MCF 10A (cell line): ENCODE results near the gene ST3GAL3. TPM values are rescaled to one million over a fixed set of nuclear protein-coding genes. Genes with fewer than 3 reads are reported as not detected.
A peak's percentile ranks its signal among the peaks of the same experiment; 100 is the strongest.
"Not testable (repeated sequence)": the region's sequence is repeated elsewhere in the genome, so short reads cannot be mapped to it uniquely, and the experiment has no call there.

Experiments used
- BruUV-seq: library from RNA; stranded (reverse); fragments of 400-500 nt; replicated peaks from 2 replicates; lab custom pipeline; 2021; lab: Mats Ljungman, UMichigan
- CTCF ChIA-PET: fragments of 300-600 bp; sonication (Branson Sonifier 250); formaldehyde crosslinking; extraction: SDS; loops from one replicate; lab custom pipeline; 2021; ENCODE audit warnings: antibody characterized with exemption, inconsistent platforms; lab: Yijun Ruan, JAX
- POLR2A ChIA-PET: fragments of 300-600, 350-650 bp; sonication (Branson Sonifier 250); formaldehyde crosslinking; extraction: SDS; loops from one replicate; lab custom pipeline; 2020; ENCODE audit warnings: antibody characterized with exemption, inconsistent platforms; lab: Yijun Ruan, JAX
- DNase-seq: peaks from one replicate; pipeline ENCODE4 v3.0.0-alpha.2; 2018; ENCODE audit not compliant: unreplicated experiment
- H3K27ac Mint-ChIP-seq: one replicate; pipeline ENCODE4 v1.8.0; 2022; ENCODE audit warnings: mild to moderate bottlenecking, low read depth, mixed read lengths; ENCODE audit not compliant: unreplicated experiment
- H3K27me3 Mint-ChIP-seq: one replicate; pipeline ENCODE4 v1.8.0; 2022; ENCODE audit warnings: mixed read lengths; ENCODE audit not compliant: insufficient read depth, unreplicated experiment
- H3K36me3 Mint-ChIP-seq: one replicate; pipeline ENCODE4 v1.8.0; 2022; ENCODE audit warnings: mild to moderate bottlenecking, moderate library complexity, mixed read lengths; ENCODE audit not compliant: insufficient read depth, unreplicated experiment
- H3K4me1 Mint-ChIP-seq: one replicate; pipeline ENCODE4 v1.8.0; 2022; ENCODE audit warnings: mixed read lengths; ENCODE audit not compliant: insufficient read depth, unreplicated experiment
- H3K4me3 Mint-ChIP-seq: one replicate; pipeline ENCODE4 v1.8.0; 2022; ENCODE audit warnings: mild to moderate bottlenecking, moderate library complexity, mixed read lengths; ENCODE audit not compliant: unreplicated experiment
- H3K9me3 Mint-ChIP-seq: one replicate; pipeline ENCODE4 v1.8.0; 2022; ENCODE audit warnings: mixed read lengths; ENCODE audit not compliant: unreplicated experiment
- intact Hi-C: fragments of 100-400 bp; cut with micrococcal nuclease; formaldehyde crosslinking; loops from 2 replicates; pipeline ENCODE4 v1.14.1; 2022
- total RNA-seq: library from RNA; stranded (reverse); gene quantifications from 2 replicates; pipeline ENCODE4 v1.2.3, GENCODE V29; 2022
- TF ChIP-seq, protein P1 (sequence below): fragments of 200-600 bp; IDR thresholded peaks from one replicate; pipeline ENCODE4 v1.8.0; 2022; ENCODE audit warnings: antibody characterized with exemption, mild to moderate bottlenecking; ENCODE audit not compliant: unreplicated experiment

The ST3GAL3 gene
- total RNA-seq, 1 experiment from 2014 or later, result 24.2 TPM

DNA sequence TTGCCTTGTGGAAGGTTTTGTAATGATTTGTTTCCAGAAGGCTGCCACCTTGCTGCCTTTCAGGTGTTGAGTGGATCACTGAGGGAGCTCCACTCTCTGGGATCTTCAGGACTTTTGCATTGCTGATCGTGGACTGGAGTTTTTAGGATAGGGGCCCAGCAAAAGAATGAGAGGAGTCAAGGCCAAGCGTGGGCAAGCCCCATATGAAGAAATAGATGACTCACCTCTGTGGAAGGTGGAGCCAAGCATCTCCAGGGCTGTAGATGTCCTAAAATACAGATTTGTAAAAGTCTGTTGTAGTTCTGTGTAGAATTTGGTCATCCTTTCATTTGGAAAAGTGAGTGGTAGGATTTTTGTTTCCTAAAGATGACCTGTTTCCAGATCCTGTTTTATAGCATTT is 67.0 kb downstream of the ST3GAL3 start:
- DNase-seq, result peak; percentile 86
- Mint-ChIP-seq H3K27ac (peak overlapping the region; percentile 69), H3K27me3 (no peaks in the 10 kb centered on the region), H3K36me3 (peaks cover 24% of the 10 kb centered on the region), H3K4me3 (no peak overlapping the region), H3K9me3 (no peaks in the 10 kb centered on the region), H3K4me1 (peaks cover 18% of the 10 kb centered on the region)
- intact Hi-C loops, result no loop called here
- TF ChIP-seq, protein P1, sequence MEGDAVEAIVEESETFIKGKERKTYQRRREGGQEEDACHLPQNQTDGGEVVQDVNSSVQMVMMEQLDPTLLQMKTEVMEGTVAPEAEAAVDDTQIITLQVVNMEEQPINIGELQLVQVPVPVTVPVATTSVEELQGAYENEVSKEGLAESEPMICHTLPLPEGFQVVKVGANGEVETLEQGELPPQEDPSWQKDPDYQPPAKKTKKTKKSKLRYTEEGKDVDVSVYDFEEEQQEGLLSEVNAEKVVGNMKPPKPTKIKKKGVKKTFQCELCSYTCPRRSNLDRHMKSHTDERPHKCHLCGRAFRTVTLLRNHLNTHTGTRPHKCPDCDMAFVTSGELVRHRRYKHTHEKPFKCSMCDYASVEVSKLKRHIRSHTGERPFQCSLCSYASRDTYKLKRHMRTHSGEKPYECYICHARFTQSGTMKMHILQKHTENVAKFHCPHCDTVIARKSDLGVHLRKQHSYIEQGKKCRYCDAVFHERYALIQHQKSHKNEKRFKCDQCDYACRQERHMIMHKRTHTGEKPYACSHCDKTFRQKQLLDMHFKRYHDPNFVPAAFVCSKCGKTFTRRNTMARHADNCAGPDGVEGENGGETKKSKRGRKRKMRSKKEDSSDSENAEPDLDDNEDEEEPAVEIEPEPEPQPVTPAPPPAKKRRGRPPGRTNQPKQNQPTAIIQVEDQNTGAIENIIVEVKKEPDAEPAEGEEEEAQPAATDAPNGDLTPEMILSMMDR, result no peak
- ChIA-PET CTCF (interaction anchor here (0.5 to 3.6 kb wide), 6 partner anchors 11 to 273 kb away, joined by 3 to 17 read pairs (median 4); partner anchors contain the start of gene IPO13), POLR2A (interaction anchor here (0.9 to 1.0 kb wide), 4 partner anchors 9 to 161 kb away, joined by 3 to 7 read pairs (median 5); no protein-coding TSS in a partner anchor)
- no TSS peak for BruUV-seq

DNA sequence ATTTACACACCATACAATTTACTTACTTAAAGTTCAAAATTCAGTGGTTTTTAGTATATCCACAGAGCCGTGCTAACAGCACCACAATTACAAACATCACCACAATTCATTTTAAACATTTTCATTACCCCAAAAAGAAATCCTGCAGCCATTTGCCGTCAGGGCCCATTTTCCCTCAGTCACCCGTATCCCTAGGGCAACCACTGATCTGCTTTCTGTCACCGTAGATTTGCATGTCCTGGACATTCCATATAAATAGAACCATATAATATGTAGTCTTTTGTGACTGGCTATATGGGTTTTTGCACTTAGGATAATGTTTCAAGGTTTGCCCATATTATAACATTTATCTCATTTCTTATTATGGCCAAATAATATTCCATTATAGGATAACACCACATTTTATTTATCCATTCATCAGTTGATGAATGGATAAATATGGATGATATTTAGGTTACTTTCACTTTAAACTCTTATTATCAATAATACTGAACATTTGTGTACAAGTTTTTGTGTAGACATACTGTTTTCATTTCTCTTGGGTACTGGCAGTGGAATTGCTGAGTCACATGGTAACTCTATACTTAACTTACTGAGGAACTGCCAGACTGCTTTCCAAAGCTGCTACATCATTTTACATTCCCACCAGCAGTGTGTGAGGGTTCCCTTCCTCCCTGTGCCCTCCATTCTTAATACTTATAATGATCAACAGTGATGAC is 68.9 kb downstream of the ST3GAL3 start:
- no peaks in the 10 kb centered on the region for H3K9me3 Mint-ChIP-seq
- H3K4me1 Mint-ChIP-seq, result peaks cover 13% of the 10 kb centered on the region
- TF ChIP-seq, protein P1, result no peak
- ChIA-PET POLR2A (no interaction called here), CTCF (no interaction called here)
- no peak overlapping the region for H3K27ac Mint-ChIP-seq
- intact Hi-C loops, result no loop called here
- no TSS peak for BruUV-seq
- DNase-seq, result peak; percentile 36
- H3K4me3 Mint-ChIP-seq, result no peak overlapping the region
- no peaks in the 10 kb centered on the region for H3K27me3 Mint-ChIP-seq
- peaks cover 24% of the 10 kb centered on the region for H3K36me3 Mint-ChIP-seq

DNA sequence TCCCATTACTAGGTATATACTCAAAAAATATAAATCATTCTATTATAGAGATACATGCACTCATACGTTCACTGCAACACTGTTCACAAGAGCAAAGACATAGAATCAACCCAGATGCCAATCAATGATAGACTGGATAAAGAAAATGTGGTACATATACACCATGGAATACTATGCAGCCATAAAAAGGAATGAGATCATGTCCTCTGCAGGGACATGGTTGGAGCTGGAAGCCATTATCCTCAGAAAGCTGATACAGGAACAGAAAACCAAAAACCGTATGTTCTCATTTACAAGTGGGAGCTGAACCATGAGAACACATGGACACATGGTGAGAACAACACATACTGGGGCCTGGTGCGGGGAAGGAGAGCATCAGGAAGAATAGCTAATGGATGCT is 70.6 kb downstream of the ST3GAL3 start:
- BruUV-seq, H3K4me3 Mint-ChIP-seq, H3K27ac Mint-ChIP-seq, DNase-seq, H3K9me3 Mint-ChIP-seq, H3K27me3 Mint-ChIP-seq, intact Hi-C loops: not testable (repeated sequence)
- Mint-ChIP-seq H3K4me1 (peaks cover 13% of the 10 kb centered on the region), H3K36me3 (peaks cover 17% of the 10 kb centered on the region)
- POLR2A ChIA-PET, result interaction anchor here (1.8 kb wide), 1 partner anchor 168 kb away, joined by 3 read pairs; no protein-coding TSS in a partner anchor
- CTCF ChIA-PET, result interaction anchor here (1.4 kb wide), 1 partner anchor 168 kb away, joined by 6 read pairs; no protein-coding TSS in a partner anchor

DNA sequence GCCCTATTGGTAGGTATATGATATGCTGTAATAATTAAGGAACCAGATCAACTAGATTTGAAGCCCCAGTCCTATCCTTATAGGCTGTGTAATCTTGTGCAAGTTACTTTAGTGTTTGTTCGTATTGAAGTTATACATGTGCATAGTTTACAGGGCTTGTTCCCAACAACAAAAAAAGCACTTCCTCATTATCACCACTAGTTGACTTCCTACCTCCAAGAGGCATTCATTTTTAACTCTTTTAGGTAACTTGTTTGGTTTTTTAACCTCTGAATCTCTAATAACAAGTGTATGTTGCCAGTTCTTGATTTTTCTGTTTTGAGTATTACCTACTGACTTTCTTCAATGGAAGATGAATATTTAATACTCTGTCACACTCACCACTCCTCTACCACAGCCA is 71.9 kb downstream of the ST3GAL3 start:
- ChIA-PET CTCF (interaction anchor here (0.6 kb wide), 1 partner anchor 79 kb away, joined by 3 read pairs; no protein-coding TSS in a partner anchor), POLR2A (interaction anchor here (1.0 kb wide), 1 partner anchor 156 kb away, joined by 3 read pairs; no protein-coding TSS in a partner anchor)
- TF ChIP-seq, protein P1, result no peak
- H3K4me3 Mint-ChIP-seq, result no peak overlapping the region
- DNase-seq, result no peak
- no peaks in the 10 kb centered on the region for H3K9me3 Mint-ChIP-seq
- peaks cover 17% of the 10 kb centered on the region for H3K36me3 Mint-ChIP-seq
- no TSS peak for BruUV-seq
- intact Hi-C loops, result no loop called here
- peaks cover 20% of the 10 kb centered on the region for H3K4me1 Mint-ChIP-seq
- H3K27ac Mint-ChIP-seq, result no peak overlapping the region
- no peaks in the 10 kb centered on the region for H3K27me3 Mint-ChIP-seq
